ENCODE measurements around the gene F2RL1. TPM values are rescaled to one million over a fixed set of nuclear protein-coding genes. Genes with fewer than 3 reads are reported as not detected.

F2RL1 gene
- polyA plus RNA-seq, 1 experiment, result 0.16 TPM

DNA sequence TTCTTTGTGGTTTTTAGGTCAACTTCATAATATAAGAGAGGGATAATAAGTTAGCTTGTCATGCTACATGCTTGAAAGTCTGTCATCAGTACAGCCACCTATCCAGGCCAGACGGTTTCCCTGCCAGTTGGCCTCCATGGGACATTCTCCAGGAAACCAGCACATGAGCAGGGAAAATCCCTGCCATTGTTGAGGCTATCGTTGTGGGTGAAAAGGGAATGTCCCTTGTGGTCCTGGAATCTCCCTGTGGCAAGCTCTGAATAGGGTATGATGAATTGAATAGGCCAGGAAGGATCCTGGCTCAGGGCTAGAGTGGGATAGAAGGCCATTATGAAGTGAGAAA lies 12.3 kb downstream of the F2RL1 start:
- H3K4me3 ChIP-seq (ENCODE audit: low read depth, low read length), result no peak overlapping the region
- ChIA-PET POLR2A (no interaction called here), CTCF (no interaction called here)
- no peaks in the 10 kb centered on the region for H3K27me3 ChIP-seq (ENCODE audit: control insufficient read depth, insufficient read depth, low read length)
- no peak for TF ChIP-seq CTCF (IDR thresholded peaks at IDR 0.05; ENCODE audit: insufficient read depth, low read depth, low read length)
- H3K36me3 ChIP-seq (ENCODE audit: control insufficient read depth, insufficient read depth, low read length), result no peaks in the 10 kb centered on the region
- peak; percentile 59 for DNase-seq (ENCODE audit: low read depth)

- Histone ChIP-seq H3K36me3 (ENCODE audit: control insufficient read depth, insufficient read depth, low read length) (no peaks in the 10 kb centered on the region), H3K4me3 (ENCODE audit: low read depth, low read length) (no peak overlapping the region), H3K27me3 (ENCODE audit: control insufficient read depth, insufficient read depth, low read length) (no peaks in the 10 kb centered on the region)
- DNase-seq (ENCODE audit: low read depth), result no peak
- CTCF ChIA-PET, result interaction anchor here (0.7 kb wide), 1 partner anchor 11 kb away, joined by 3 read pairs; no protein-coding TSS in a partner anchor
- POLR2A ChIA-PET, result interaction anchor here (0.7 kb wide), 1 partner anchor 30 kb away, joined by 14 read pairs; no protein-coding TSS in a partner anchor
- TF ChIP-seq CTCF (IDR thresholded peaks at IDR 0.05; ENCODE audit: insufficient read depth, low read depth, low read length), result 0 out of 2 replicates have a peak, but pooled peaks have one; percentile 7
These were observed 17.4 kb downstream of the F2RL1 start for GRCh38 chr5:76836181-76836580.

DNA sequence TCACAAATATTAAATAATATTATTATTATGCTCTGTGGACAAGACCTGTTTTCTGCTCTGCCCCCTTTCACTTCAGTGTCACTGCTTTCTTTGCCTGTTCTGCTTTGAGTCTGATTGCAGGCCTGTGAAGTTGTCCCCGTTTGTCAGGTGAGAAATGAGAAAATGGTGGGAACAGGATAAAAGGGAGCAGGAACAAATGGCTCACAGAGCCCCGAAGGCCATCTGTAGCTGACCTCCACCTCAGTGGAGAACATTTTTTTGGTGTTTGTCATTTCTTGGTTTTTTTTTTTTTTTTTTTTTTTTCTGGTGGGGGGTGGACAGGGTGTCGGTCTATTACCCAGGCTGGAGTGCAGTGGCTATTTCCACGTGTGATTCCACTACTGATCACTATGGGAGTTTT lies 17.8 kb downstream of the F2RL1 start:
- DNase-seq (ENCODE audit: low read depth), result no peak
- no peak overlapping the region for H3K4me3 ChIP-seq (ENCODE audit: low read depth, low read length)
- ChIA-PET POLR2A (interaction anchor here (0.7 kb wide), 1 partner anchor 30 kb away, joined by 14 read pairs; no protein-coding TSS in a partner anchor), CTCF (interaction anchor here (0.7 kb wide), 1 partner anchor 10 kb away, joined by 3 read pairs; no protein-coding TSS in a partner anchor)
- no peaks in the 10 kb centered on the region for H3K36me3 ChIP-seq (ENCODE audit: control insufficient read depth, insufficient read depth, low read length)
- no peak for TF ChIP-seq CTCF (IDR thresholded peaks at IDR 0.05; ENCODE audit: insufficient read depth, low read depth, low read length)
- H3K27me3 ChIP-seq (ENCODE audit: control insufficient read depth, insufficient read depth, low read length), result no peaks in the 10 kb centered on the region

DNA sequence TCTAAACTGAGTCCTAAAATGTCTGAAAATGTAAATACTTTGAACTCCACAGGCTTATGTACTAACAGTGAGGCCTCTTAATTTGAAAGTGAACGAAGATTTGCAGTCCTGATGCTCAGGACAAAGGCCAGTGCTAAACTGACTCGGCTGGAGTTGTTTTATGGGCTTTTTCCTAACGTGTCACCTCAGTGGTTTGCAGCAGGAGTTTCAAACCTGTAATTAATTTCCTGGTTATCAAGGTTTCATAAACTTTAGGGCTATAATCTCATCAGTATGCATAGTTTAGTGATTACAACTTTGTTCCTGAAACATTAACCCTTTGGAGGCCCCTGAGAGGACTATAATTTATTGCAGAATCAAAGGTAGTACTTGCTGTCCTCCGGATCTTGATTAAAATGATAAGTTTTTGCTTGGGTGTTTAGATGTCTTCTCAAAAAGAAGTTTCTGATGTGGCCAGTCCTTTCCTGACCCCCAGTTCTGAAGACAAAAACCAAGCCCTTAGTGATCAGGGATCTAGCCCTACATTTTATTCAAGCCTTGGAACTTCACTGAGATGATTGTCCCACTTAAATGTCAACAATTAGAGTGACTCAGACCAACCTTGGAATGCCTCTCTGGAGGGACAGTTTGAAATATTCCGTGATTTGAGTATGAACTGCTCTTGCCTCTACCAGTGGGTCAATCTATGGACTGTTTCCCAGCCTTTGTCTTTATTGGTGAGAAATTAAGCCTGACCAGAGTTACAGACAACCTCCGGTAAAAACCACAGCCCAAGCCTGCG lies 19.8 kb downstream of the F2RL1 start:
- DNase-seq (ENCODE audit: low read depth), result peak; percentile 37
- H3K27me3 ChIP-seq (ENCODE audit: control insufficient read depth, insufficient read depth, low read length), result no peaks in the 10 kb centered on the region
- ChIA-PET CTCF (no interaction called here), POLR2A (no interaction called here)
- no peak overlapping the region for H3K4me3 ChIP-seq (ENCODE audit: low read depth, low read length)
- no peak for TF ChIP-seq CTCF (IDR thresholded peaks at IDR 0.05; ENCODE audit: insufficient read depth, low read depth, low read length)
- no peaks in the 10 kb centered on the region for H3K36me3 ChIP-seq (ENCODE audit: control insufficient read depth, insufficient read depth, low read length)

DNA sequence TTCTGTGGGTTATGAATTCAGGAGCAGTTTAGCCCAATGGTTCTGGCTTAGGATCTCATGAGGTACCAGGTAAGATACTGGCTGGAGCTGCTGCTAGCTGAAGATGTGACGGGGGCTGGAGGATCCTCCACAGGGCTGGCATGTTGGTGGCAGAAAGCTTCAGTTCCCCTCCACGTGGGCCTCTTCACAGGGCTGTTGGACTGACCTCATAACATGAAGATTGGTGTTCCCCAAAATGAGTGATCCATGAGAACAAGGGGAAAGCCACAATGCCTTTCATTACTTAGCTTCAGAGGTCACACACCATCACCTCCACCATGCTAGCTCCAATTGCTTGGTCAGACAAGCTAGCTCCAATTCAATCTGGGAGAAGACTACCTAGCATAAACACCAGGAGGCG lies 22.5 kb downstream of the F2RL1 start:
- no peak for TF ChIP-seq CTCF (IDR thresholded peaks at IDR 0.05; ENCODE audit: insufficient read depth, low read depth, low read length)
- no peak overlapping the region for H3K4me3 ChIP-seq (ENCODE audit: low read depth, low read length)
- H3K27me3 ChIP-seq (ENCODE audit: control insufficient read depth, insufficient read depth, low read length), result no peaks in the 10 kb centered on the region
- H3K36me3 ChIP-seq (ENCODE audit: control insufficient read depth, insufficient read depth, low read length), result no peaks in the 10 kb centered on the region
- POLR2A ChIA-PET, result no interaction called here
- CTCF ChIA-PET, result interaction anchor here (0.6 to 1.0 kb wide), 2 partner anchors 12 to 929 kb away, joined by 3 read pairs; no protein-coding TSS in a partner anchor
- no peak for DNase-seq (ENCODE audit: low read depth)
